Thoracic aorta (tissue), 2 donors: ENCODE data around the gene TUBB4B. TPM values are rescaled to one million over a fixed set of nuclear protein-coding genes. Genes with fewer than 3 reads are reported as not detected.
A peak's percentile ranks its signal among the peaks of the same experiment; 100 is the strongest.
"Not testable (repeated sequence)": the region's sequence is repeated elsewhere in the genome, so short reads cannot be mapped to it uniquely, and the experiment has no call there.

Experiments
- ATAC-seq: fragments of 150-250 bp; one replicate; pipeline ENCODE4 v1.8.0; 2017; ENCODE audit warnings: low read depth; ENCODE audit not compliant: insufficient number of reproducible peaks, low FRiP score
- DNase-seq: peaks from one replicate; pipeline ENCODE4 v3.0.0-alpha.2; 2020; ENCODE audit warnings: low spot score
- H3K27ac ChIP-seq, 2 donors: fragments of 200-600 bp; sonication (generic); 1 replicate in 1 of 2; 2 replicates in 1 of 2; pipeline ENCODE4 v1.5.1; 2016; ENCODE audit warnings: mild to moderate bottlenecking in 2 of 2, moderate library complexity in 2 of 2
- H3K27me3 ChIP-seq: fragments of 200-600 bp; sonication (generic); replicated peaks from 2 replicates; pipeline ENCODE4 v1.6.0; 2016; ENCODE audit warnings: mild to moderate bottlenecking; ENCODE audit not compliant: insufficient read depth
- H3K36me3 ChIP-seq: fragments of 200-600 bp; sonication (generic); one replicate; pipeline ENCODE4 v1.5.1; 2016
- H3K4me1 ChIP-seq, 2 donors: fragments of 200-600 bp; sonication (generic); 1 replicate in 1 of 2; 2 replicates in 1 of 2; pipeline versions ENCODE4 v1.5.1 to v1.6.0; 2016; ENCODE audit warnings: low read depth in 2 of 2, mild to moderate bottlenecking in 1 of 2; ENCODE audit not compliant: control insufficient read depth in 1 of 2
- H3K4me3 ChIP-seq: fragments of 200-600 bp; sonication (generic); 2 replicates; pipeline ENCODE4 v1.5.1; 2016; ENCODE audit warnings: mild to moderate bottlenecking
- H3K9me3 ChIP-seq: fragments of 200-600 bp; sonication (generic); 2 replicates; pipeline ENCODE4 v1.5.1; 2016
- CTCF ChIP-seq: fragments of 200-600 bp; sonication (generic); IDR thresholded peaks from one replicate; pipeline ENCODE4 v1.5.1; 2019; ENCODE audit warnings: antibody characterized with exemption
- total RNA-seq, 2 donors: library from RNA; depleted of rRNA; stranded (reverse); fragments of >200 nt; gene quantifications; one replicate each; pipeline versions ENCODE4 v1.1.0 to v1.2.3, GENCODE V29; 2016

The TUBB4B gene
- total RNA-seq, 2 donors from 2014 or later = 172 to 193 TPM

DNA sequence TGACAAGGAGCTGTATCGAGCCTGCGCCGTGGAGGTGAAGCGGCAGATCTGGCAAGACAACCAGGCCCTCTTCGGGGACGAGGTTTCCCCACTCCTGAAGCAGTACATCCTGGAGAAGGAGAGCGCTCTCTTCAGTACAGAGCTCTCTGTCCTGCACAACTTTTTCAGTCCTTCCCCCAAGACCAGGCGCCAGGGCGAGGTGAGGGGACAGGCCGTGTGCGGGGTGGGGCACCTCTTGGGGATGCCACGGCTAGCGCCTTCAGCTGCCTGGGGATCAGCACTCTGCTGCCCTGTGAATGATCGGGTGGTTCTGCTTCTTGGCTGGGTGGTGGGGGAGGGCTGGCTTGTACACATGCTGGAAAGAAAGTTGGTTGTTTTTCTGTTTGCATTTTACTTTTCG is 15.8 kb downstream of the TUBB4B start:
- TF ChIP-seq CTCF = no peak
- no peak overlapping the region for H3K4me3 ChIP-seq
- no peak for DNase-seq
- H3K4me1 ChIP-seq = peaks cover 14 to 26% of the 10 kb centered on the region in 2 donors
- no peaks in the 10 kb centered on the region for H3K36me3 ChIP-seq
- H3K27me3 ChIP-seq = no peaks in the 10 kb centered on the region
- H3K9me3 ChIP-seq = no peaks in the 10 kb centered on the region
- no peak overlapping the region for H3K27ac ChIP-seq
- no peak for ATAC-seq

- ATAC-seq, H3K4me1 ChIP-seq, H3K4me3 ChIP-seq, DNase-seq, H3K27ac ChIP-seq, H3K27me3 ChIP-seq, H3K9me3 ChIP-seq: not testable (repeated sequence)
- peak; percentile 50 for TF ChIP-seq CTCF
- H3K36me3 ChIP-seq = peaks cover 37% of the 10 kb centered on the region
These were observed 21.3 kb downstream of the TUBB4B start for GRCh38 chr9:137262173-137262908.

DNA sequence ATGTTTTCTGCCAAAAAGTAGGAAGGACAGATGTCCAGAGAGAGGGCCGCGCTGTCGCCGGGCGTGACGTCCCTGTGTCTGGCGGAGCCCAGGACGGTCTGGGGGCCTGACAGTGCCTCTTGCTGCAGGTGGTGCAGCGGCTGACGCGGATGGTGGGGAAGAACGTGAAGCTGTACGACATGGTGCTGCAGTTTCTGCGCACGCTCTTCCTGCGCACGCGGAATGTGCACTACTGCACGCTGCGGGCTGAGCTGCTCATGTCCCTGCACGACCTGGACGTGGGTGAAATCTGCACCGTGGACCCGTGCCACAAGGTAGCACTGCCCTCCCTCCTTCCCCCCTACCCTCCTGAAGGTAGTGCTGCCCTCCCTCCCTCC is 21.8 kb downstream of the TUBB4B start:
- no peak for TF ChIP-seq CTCF
- no peak overlapping the region for H3K4me3 ChIP-seq
- H3K9me3 ChIP-seq = no peaks in the 10 kb centered on the region
- no peak for DNase-seq
- no peaks in the 10 kb centered on the region for H3K27me3 ChIP-seq
- no peak for ATAC-seq
- no peak overlapping the region for H3K27ac ChIP-seq
- H3K36me3 ChIP-seq = peaks cover 38% of the 10 kb centered on the region
- peaks cover 0 to 3% of the 10 kb centered on the region in 2 donors for H3K4me1 ChIP-seq

- H3K9me3 ChIP-seq = no peaks in the 10 kb centered on the region
- no peak for ATAC-seq
- no peak overlapping the region for H3K4me3 ChIP-seq
- TF ChIP-seq CTCF = no peak
- H3K27ac ChIP-seq = no peak overlapping the region
- peaks cover 0 to 9% of the 10 kb centered on the region in 2 donors for H3K4me1 ChIP-seq
- DNase-seq = no peak
- H3K27me3 ChIP-seq = no peaks in the 10 kb centered on the region
- H3K36me3 ChIP-seq = peaks cover 38% of the 10 kb centered on the region
These were observed 22.4 kb downstream of the TUBB4B start for GRCh38 chr9:137263506-137263905.

- H3K4me1 ChIP-seq = peaks cover 3 to 15% of the 10 kb centered on the region in 2 donors
- no peaks in the 10 kb centered on the region for H3K9me3 ChIP-seq
- H3K27me3 ChIP-seq = no peaks in the 10 kb centered on the region
- TF ChIP-seq CTCF = no peak
- no peak overlapping the region for H3K4me3 ChIP-seq
- peaks cover 38% of the 10 kb centered on the region for H3K36me3 ChIP-seq
- H3K27ac ChIP-seq = no peak overlapping the region
- ATAC-seq = no peak
- DNase-seq = no peak
These were observed 23.0 kb downstream of the TUBB4B start for GRCh38 chr9:137264067-137264466.
